GM21737 (cell line): ENCODE results near the gene CEACAM7.

ENCODE experiments used
- ATAC-seq: cut with Tn5 transposase; IDR thresholded peaks from one replicate; pipeline ENCODE4 v1.9.1; 2021; ENCODE audit warnings: mild to moderate bottlenecking, moderate library complexity; ENCODE audit not compliant: unreplicated experiment

The CEACAM7 gene

GRCh38 chr19:41700381-41701195 lies 12.5 kb upstream of the CEACAM7 start:
- no peak for ATAC-seq

GRCh38 chr19:41699968-41700323 lies 11.9 kb upstream of the CEACAM7 start:
- ATAC-seq = no peak

- no peak for ATAC-seq
Measured at GRCh38 chr19:41699231-41699967, 11.3 kb upstream of the CEACAM7 start.

- no peak for ATAC-seq
Measured at GRCh38 chr19:41698746-41699230, 10.7 kb upstream of the CEACAM7 start.

- no peak for ATAC-seq
Measured at GRCh38 chr19:41697198-41697855, 9.3 kb upstream of the CEACAM7 start.

GRCh38 chr19:41696402-41697197 lies 8.5 kb upstream of the CEACAM7 start:
- no peak for ATAC-seq

GRCh38 chr19:41695745-41696144 lies 7.7 kb upstream of the CEACAM7 start:
- ATAC-seq = no peak

GRCh38 chr19:41694831-41695635 lies 7.0 kb upstream of the CEACAM7 start:
- ATAC-seq = no peak

- ATAC-seq = no peak
Measured at GRCh38 chr19:41694196-41694595, 6.1 kb upstream of the CEACAM7 start.

GRCh38 chr19:41691268-41691970 lies 3.3 kb upstream of the CEACAM7 start:
- ATAC-seq = no peak

GRCh38 chr19:41690801-41691065 lies 2.7 kb upstream of the CEACAM7 start:
- no peak for ATAC-seq

GRCh38 chr19:41689993-41690800 lies 2.1 kb upstream of the CEACAM7 start:
- ATAC-seq = no peak

- ATAC-seq = no peak
Measured at GRCh38 chr19:41688687-41689086, 617 bp upstream of the CEACAM7 start.

- ATAC-seq = no peak
Measured at GRCh38 chr19:41687419-41687818, 651 bp downstream of the CEACAM7 start.

- no peak for ATAC-seq
Measured at GRCh38 chr19:41682437-41682836, 5.6 kb downstream of the CEACAM7 start.

GRCh38 chr19:41671486-41671885 lies 16.6 kb downstream of the CEACAM7 start:
- ATAC-seq = no peak

- ATAC-seq = no peak
Measured at GRCh38 chr19:41670755-41671154, 17.3 kb downstream of the CEACAM7 start.

GRCh38 chr19:41668315-41668714 lies 19.8 kb downstream of the CEACAM7 start:
- no peak for ATAC-seq

- ATAC-seq = no peak
Measured at GRCh38 chr19:41666075-41666474, 22.0 kb downstream of the CEACAM7 start.
